Mammary microvascular endothelial cell (primary cell): ENCODE results near the gene EHHADH. TPM values are rescaled to one million over a fixed set of nuclear protein-coding genes. Genes with fewer than 3 reads are reported as not detected.

ENCODE experiments used
- total RNA-seq: library from RNA; depleted of rRNA; stranded (reverse); fragments of >200 nt; gene quantifications from 2 replicates; pipeline ENCODE4 v1.2.3, GENCODE V29; 2015

Gene EHHADH
- total RNA-seq = 4.2 and 4.3 TPM in 2 replicates

DNA sequence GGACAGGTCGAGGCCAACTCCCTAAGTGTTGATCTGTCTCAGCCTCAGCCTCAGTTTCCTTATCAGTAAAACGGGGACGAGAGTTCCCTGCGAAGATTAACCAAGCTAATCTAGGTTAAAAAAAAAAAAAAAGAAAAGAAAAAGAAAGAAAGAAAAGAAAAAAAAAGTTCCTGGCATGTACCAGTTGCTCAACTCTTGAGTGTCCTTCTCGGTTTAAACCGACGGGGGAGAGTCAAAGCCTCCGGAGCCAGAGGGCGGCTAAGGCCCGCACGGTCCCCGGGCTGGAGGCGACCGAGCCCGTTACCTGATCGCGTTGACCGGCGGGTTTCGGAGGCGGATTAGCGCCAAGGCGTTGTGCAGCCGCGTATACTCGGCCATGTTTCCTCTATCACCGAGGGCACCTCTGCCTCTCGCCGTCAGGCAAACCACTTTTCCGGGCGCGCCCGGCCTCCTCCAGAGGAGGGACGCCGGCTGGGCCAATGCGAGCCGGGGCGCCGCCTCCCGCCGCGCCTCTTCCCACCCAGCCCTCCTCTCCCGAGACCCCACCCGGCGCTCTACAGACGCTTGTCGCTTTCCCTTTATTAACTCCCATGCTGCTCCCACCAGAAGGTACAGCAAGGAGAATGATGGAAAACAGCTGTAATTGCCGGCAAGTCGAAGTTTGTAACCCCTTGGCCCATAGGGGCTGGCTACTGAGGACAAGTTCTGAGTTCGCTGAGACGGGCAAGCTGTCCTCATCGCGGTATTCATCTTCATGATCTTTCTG, at the start of gene EHHADH:
Gene EHHADH (minus strand): TSS at position 405 of the 766 bp plus-strand sequence. CDS start 27 bp downstream, at position 378.

DNA sequence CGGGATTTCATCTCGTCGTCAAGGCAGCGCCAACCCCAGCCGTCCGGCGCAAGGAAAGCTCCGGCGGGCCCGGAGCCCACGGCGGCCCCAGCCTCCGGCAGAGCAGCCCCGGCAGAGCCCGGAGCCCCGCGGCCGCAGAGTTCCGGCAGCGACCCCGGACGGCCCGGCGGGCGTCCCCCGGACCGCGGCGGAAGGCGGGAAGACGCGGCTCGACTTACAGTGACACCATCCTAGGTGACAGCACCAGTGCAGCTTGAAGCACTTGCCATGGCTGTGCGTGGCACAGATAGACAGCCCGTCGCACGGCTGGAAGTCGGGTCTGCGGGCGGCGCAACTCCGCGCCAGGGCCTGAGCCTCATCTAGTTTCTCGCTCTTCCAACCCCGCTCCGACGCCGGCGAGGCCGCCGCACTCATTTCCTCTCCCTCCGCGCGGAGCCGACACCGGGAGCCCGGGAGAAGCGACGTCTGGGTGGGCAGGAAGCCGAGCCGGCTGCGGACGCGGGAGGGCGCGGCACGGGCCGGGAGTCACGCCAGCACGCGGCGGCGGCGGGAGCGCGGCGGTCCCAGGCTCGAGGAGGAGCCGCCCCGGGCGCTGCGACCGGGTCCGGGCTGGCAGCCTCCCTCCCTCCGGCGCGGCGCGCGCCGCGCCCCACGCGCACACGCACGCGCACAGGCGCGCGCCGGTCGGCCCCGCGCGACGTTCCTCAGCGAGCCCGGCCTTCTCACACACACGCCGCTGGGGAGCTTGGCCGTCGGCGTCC, 101.3 kb downstream of the EHHADH start, which contains the start of gene C3orf70:
Gene C3orf70 (minus strand): TSS at position 651 of the 761 bp plus-strand sequence. CDS start 237 bp downstream, at position 414.

Other genes with a start within 250 kb of the EHHADH start
- 2.1 and 3.1 TPM in 2 replicates for gene C3orf70, start 101.0 kb downstream of the EHHADH start, total RNA-seq
- gene MAP3K13, start 109.1 kb upstream of the EHHADH start, total RNA-seq = 17.9 and 19.6 TPM in 2 replicates
- 8.8 and 11.9 TPM in 2 replicates for gene TMEM41A, start 245.0 kb upstream of the EHHADH start, total RNA-seq